GM19351 (cell line): ENCODE measurements around the gene GATAD1.
"Not testable (repeated sequence)": the region's sequence is repeated elsewhere in the genome, so short reads cannot be mapped to it uniquely, and the experiment has no call there.

Experiments used
- ATAC-seq: cut with Tn5 transposase; IDR thresholded peaks from one replicate; pipeline ENCODE4 v1.9.1; 2021; ENCODE audit warnings: mild to moderate bottlenecking, moderate library complexity; ENCODE audit not compliant: unreplicated experiment

The GATAD1 gene, protein sequence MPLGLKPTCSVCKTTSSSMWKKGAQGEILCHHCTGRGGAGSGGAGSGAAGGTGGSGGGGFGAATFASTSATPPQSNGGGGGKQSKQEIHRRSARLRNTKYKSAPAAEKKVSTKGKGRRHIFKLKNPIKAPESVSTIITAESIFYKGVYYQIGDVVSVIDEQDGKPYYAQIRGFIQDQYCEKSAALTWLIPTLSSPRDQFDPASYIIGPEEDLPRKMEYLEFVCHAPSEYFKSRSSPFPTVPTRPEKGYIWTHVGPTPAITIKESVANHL

DNA sequence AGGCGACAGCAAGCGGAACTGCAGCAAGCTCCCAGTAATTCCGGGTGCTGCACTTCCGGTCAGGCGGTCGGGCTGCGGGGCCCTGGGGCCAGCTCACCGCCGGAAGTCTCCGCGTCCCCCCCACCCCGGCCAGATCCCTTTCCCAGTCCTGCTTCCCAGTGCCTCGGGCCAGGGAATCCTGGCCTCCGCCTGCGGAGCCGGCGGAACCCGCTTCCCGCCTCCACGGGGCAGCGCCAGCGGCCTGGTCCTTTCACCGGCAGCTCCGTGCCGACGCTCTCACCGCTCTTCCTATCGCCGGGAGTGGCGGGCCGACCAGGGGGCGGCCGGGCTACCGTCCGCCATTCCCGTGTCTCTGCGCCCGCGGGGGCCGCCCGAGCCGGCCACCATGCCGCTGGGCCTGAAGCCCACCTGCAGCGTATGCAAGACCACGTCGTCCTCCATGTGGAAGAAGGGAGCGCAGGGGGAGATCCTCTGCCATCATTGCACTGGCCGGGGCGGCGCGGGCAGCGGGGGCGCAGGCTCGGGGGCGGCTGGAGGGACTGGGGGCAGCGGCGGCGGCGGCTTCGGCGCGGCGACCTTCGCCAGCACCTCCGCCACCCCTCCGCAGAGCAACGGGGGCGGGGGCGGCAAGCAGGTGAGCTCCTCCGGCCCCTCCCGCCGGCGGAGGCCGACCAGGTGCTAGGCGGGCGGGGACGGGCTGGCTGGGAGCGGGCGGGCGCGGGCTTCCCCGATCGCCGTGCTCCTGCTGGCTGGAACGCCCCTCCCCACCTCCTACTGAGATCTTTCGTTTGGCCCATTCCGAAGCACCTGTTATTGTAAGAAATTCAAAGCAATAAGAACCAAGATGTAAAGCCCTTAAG, at the start of gene GATAD1:
Gene GATAD1, plus strand, starts transcription at position 138 of the 860 bp plus-strand sequence. Its CDS starts 248 bp downstream, at position 386.
- peak; percentile 87 for ATAC-seq

DNA sequence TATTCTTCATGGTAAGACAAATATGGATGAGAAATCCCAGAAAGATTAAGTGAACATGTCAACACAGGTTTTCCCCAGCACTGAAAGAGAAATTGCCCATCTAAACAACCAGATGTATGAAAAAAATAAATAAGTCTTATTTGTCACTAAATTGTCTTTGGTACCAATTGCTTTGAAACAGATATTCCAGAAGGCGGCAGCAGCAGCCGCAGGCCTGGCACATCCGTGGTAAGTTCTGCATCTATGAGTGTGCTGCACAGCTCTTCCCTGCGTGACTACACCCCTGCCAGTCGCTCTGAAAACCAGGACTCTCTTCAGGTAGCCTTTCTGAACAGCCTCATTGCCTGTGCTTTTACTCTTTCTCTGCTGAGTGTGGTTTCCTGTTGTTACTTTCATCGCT, 49.7 kb upstream of the GATAD1 start:
- ATAC-seq: no peak

DNA sequence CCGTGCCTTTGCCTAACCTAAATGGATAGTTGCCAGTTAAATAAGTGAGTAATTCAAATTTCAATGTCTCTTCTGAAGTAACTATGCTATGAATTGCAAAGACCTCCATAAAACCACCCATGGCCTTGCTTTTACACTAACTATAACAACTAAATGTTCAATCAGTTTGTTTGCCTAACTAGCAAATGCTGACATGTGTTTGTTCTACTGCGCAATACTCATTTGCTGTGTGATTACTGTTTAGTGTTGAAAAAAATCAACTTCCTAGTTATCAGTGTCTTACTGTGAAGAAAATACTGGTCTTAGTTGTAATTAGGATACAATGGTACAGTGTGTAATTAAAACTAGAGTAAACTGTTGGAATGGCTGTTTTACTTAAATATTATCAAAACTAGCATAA, 47.3 kb upstream of the GATAD1 start:
- ATAC-seq: no peak

- ATAC-seq: no peak
Measured at GRCh38 chr7:92402920-92403759, 44.1 kb upstream of the GATAD1 start.

DNA sequence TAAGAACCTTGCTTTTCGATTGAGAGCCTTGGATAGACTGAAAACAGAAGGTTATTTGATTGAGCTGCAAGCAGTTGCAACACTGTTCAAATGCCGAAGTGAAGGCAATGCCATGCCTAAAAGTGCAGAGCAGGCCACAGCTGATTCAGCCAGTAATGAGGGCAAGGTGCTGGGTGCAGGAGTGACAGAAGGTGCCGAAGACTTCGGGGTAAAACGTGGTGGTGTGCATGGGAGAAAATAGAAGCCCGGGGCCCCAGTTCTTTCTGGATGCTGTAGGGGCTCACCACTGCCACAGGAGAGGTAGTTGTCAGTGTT, 43.6 kb upstream of the GATAD1 start:
- ATAC-seq: no peak

DNA sequence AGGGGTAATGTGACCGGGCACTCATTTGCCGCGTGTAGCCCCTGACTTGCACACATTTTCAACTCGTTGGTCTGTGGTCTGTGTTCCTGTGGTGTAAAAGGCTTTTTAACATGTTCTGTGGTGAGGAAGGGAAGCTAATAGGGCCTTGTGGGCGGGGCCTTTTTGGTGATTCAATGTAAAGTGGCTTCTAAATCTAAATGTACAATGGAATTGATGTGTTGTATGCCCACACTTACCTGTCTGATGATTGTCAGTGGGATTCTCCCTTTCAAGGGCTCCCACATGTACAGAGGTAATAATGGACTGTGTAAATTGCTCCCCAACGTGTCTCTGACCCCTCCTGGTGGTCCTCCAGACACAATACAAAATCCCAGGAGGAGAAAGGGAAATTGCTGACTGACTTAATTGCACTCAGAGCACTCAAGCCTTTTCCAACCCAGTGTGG, 43.1 kb upstream of the GATAD1 start:
- no peak for ATAC-seq

GRCh38 chr7:92409357-92409756, 37.9 kb upstream of the GATAD1 start:
- no peak for ATAC-seq

GRCh38 chr7:92410162-92410561, 37.1 kb upstream of the GATAD1 start:
- ATAC-seq: not testable (repeated sequence)

- ATAC-seq: no peak
Measured at GRCh38 chr7:92412745-92413144, 34.5 kb upstream of the GATAD1 start.

GRCh38 chr7:92413550-92413949, 33.7 kb upstream of the GATAD1 start:
- no peak for ATAC-seq

- no peak for ATAC-seq
Measured at GRCh38 chr7:92415225-92415624, 32.1 kb upstream of the GATAD1 start.

GRCh38 chr7:92417913-92418312, 29.4 kb upstream of the GATAD1 start:
- no peak for ATAC-seq

- no peak for ATAC-seq
Measured at GRCh38 chr7:92421676-92422435, 25.4 kb upstream of the GATAD1 start.

- no peak for ATAC-seq
Measured at GRCh38 chr7:92422926-92423325, 24.4 kb upstream of the GATAD1 start.

DNA sequence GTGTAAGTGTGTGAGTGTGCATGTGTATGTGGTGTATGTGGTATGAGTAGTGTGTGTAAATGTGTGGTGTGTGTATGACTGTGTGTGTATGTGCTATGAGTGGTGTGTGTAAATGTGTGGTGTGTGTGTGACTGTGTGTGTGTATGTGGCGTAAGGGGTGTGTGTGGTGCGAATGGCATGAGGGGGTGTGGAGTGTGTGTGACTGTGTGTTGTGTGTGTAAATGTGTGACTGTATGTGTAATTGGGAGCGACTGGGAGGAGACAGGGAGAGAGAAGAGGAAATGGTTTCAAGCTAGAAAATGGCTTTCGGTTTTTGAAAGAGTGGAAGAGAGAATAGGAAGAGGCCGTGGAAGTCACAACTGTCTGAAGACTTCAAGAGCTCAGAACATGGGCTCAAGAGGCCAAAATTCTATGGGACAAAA, 23.6 kb upstream of the GATAD1 start:
- ATAC-seq: no peak

- ATAC-seq: no peak
Measured at GRCh38 chr7:92425311-92425947, 21.9 kb upstream of the GATAD1 start.

- ATAC-seq: no peak
Measured at GRCh38 chr7:92427193-92427592, 20.1 kb upstream of the GATAD1 start.

DNA sequence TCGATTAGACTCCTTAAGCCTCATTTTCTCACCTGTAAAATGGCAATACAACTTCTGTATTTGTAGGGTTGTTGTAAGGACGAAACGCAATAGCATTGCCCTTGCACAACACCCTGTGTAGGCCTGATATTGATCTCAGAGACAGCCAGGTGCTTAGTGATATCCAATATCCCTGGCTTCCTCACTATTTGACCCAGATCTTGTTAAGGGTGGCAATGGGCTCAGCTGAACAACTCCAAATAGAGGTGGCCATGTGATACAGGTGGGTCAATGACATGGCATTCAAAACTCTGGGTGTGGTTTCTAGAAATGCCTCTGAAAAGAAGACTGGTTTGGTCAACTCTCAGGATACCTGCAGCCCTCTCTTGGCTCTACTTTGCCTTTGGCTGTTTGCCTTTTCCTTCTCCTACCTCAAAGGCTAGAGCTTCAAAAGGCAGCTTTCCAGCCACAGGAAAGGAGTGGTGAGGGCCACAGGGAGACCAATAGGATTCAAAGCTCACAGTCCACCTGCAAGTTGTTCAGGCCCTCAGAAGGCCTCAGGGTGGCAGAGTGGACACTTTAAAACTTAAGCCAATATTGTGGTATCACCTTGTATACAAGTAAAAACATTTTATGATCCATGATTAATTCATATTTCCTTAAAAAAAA, 14.9 kb upstream of the GATAD1 start:
- ATAC-seq: no peak

GRCh38 chr7:92433019-92433418, 14.3 kb upstream of the GATAD1 start:
- ATAC-seq: no peak

DNA sequence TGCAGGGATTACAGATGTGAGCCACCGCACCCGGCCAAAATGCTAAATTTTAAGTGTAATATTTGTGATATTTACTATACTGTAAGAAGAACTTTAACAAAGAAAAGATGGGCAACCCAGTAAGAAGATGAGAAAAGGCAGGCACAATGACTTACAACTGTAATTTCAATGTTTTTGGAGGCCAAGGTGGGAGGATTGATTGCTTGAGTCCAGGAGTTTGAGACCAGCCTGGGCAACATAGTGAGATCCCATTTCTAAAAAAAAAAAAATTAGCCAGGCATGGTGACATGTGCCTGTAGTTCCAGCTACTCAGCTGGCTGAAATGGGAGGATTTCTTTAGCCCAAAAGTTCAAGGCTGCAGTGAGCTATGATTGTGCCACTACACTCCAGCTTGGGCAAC, 11.7 kb upstream of the GATAD1 start:
- ATAC-seq: no peak
